NCI-H1436 treated with DMSO at 0.1 percent for 48 hours (cell line): ENCODE measurements around the gene CREB3L4.

Source experiments
- DNase-seq: peaks from one replicate; lab custom pipeline; 2025; lab: John Stamatoyannopoulos, UW

The CREB3L4 gene, protein sequence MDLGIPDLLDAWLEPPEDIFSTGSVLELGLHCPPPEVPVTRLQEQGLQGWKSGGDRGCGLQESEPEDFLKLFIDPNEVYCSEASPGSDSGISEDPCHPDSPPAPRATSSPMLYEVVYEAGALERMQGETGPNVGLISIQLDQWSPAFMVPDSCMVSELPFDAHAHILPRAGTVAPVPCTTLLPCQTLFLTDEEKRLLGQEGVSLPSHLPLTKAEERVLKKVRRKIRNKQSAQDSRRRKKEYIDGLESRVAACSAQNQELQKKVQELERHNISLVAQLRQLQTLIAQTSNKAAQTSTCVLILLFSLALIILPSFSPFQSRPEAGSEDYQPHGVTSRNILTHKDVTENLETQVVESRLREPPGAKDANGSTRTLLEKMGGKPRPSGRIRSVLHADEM

DNA sequence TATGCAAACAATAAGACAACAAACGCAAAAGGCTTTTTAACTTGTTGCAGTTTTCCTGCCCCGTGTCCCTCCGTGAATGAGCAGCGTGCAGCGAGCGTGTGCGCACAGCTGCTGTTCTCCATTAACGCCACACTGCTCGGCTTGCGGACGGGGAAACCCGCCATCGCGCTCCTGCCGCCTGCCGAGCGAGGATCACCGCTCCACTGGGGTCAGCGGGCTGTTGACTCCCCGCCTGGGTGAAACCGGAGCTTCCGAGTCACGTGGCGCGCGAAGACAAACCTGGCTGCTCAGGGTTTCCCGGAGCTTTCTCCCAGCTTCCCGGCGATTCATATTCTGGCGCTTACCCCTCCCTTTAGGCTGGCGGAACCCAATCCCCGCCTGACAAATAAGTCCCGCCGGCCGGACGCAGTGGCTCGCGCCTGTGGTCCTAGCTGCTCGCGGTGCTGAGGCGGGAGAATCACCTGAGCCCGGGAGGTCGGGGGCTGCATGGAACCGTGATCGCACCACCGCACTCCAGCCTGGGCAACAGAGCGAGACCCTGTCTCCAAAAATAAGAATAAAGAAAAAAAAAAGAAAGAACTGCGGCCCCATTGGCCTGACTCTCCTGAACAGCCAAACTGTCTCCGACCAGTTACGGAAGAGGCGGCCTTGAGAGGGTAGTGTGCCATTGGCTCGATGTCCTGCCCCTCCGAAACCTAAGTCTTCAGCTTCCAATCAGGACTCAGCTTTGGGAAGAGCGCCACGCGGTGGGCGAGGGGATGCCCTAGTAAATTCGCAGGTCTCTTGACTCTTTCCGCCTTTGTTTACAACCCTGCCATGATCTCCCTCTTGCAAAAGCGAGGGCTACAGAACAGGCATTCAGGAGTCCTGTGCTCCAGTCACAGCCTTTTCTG is at the start of gene CREB3L4:
TSS of gene CREB3L4 (plus strand) at position 796 of the 893 bp plus-strand sequence. CDS start 624 bp downstream, outside the sequence.
- DNase-seq: peak; percentile 97

DNA sequence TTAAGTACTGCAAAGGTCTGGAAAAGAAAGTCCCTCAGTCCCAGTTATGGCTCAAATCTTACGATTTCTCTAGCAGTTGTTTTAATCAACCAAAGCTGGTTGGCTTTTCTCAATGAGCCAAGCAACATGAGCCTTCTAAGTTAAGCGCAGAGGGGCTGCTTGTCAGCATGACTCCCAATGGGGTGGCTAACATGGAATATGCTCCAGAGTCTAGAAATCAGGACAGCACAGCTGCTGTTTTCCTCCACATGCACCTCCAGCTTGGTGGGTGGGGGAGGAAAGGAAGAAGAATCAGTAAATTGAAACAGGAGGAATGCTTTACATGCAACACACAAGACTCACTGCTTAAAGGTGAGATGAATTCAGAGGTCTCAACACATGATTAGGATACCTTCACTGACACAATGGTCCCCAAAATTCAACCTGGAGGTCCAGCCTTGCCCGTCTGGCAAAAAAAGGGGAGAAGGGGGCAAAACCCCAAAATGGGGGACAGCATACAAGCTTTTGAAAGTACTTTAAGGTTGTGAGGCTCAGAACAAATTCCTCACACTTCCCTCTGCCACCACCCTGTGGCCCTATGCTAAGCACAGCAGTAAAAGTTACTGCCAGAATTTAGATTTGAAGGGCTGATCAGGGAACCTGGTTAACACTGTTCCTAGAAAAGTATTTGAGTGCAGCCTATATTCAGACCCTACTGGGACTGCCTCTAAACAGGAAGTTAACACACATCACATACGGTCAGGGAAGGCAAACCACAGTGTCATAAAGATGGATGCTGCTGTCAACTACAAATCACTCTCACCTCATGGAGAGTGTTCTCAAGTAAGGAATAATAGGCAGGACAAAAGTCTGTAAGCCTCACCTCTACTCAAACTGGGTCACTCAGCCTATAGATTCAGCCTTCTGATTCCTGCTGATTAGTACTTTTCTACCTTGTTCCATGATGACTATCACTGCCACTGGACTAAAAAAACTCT is 47.5 kb upstream of the CREB3L4 start:
- DNase-seq: no peak

DNA sequence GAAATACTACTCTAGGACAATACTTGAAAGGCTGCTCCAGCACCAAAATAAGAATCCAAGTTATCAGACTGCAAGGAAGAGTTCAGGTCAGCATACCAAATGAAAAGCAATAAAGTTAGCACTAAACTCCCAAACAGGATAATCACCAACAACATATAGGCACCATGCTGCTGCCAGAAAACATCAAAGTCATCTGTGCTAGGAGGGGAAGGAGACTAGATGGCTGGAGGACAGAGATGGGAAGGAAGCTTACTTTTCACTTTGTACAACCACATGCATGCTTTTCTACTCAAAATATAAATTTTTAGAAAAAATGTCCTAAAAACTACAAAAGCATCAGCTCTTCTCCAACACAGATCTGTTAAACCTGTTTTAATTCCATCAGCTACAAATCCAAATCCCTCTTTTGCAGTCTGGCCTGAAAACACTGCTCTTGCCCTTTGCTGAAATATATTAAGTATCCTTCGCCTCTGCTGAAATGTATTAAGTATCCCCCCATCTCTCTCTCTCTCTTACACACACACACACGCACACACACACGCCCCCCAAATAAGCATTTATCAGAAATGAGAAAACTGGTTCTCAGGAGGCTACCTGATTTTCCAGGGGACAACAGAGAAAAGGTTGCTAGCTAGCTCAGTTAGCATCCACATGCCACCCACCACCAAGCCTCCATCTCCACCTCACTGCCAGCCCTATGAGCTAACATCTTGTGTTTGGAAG is 46.5 kb upstream of the CREB3L4 start:
- DNase-seq: no peak

DNA sequence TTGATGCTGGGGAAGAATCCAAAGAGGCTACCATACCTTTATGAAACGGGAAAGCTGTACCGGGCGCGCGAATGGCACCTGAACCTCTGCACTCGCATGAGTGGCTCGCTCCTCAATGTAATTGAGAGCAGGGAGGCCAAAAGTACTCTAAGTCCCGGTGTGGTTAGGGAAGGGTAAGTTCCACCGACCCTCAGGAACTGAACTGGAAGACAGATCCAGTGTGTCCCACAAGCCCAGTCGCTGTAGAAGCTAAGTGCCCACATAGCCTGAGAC is 46.0 kb upstream of the CREB3L4 start:
- no peak for DNase-seq

DNA sequence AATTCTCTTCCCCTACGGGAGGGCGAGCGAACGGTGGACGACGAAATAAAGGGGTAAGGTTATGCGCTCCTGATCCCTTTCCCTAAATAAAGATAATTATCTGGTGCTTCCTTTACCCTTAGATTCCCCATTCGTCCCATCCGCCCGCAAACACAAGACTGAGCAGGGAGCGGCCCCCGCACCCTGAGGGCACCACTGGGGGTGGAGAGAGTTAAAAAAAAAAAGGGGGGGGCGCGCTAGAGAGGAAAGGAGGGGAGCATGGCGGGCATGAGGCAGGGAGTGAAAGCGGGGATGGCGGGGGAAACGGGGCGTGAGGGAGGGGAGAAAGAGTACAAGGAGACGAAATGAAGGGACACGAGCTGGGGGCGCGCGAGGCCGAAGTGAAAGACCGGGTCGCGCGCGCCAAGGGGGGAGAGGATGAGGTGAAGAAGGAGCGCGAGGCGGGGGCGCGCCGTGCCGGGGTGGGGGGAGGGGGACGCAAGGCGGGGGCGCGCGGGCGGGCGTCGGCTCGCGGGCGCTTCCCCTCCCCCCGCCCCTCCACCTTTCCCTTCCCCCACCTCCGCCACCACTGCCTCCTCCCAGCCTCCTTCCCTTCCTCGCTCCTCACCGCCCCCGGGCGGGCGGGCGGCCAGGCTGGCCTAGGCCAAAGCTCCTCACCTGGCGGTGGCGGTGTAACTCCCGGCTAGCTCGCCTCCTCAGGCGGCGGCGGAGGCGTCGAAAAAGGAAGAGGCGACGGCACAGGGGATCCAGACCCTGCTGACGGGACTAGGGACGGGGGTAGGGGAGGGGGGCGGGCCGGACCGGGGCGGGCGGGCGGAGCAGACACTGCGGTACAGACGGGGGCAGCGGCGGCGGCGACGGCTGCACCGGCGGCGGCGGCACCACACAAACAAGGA is 45.4 kb upstream of the CREB3L4 start:
- DNase-seq: no peak

DNA sequence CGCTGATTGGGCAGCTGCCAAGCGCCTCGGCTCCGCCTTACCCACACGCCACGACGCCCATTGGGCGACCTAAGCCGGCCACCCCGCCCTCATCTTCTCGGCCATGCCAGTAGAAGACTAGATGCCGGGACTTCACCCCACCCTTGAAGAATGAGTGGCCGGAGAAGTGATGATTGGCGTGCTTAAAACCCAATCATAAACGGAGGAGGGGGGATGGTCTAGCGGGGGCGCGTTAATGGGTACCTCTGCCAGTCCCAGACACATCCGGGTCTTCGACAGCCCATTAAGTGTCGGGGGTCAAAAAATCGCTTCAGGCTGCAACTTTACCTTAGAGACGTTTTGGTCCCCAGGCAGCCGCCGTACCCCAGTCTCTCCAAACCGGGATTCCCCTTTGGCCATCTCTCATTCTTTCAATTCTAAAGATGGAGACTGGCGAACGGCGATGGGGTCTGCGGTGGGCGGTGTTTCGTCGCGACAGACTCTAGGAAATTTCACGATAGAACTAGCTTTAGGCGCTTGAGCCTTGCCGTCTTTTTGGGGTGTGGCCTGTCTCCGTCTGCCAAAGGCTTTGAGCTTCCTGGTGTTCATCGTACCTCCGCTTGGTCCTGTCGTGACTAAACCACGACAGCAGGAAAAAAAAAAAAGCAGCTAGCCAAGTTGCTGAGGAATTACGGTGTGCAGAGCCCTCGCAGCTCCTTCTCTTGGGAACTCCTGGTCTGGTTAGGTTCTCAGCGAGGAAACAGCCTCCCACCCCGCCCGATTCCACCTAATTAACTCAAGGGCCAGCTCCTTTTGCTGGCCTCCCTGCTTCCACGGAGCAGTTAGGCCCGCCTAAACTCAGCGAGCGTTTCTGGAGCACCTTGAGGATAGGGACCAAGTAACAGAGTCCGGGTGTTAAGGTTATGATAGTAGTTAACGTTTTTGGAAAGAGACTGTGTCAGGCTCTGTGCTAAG is 44.5 kb upstream of the CREB3L4 start, which contains the start of gene GATAD2B:
TSS of gene GATAD2B (minus strand) at position 1 of the 954 bp plus-strand sequence. CDS start 94,625 bp downstream, outside the sequence.
- DNase-seq: peak; percentile 99

DNA sequence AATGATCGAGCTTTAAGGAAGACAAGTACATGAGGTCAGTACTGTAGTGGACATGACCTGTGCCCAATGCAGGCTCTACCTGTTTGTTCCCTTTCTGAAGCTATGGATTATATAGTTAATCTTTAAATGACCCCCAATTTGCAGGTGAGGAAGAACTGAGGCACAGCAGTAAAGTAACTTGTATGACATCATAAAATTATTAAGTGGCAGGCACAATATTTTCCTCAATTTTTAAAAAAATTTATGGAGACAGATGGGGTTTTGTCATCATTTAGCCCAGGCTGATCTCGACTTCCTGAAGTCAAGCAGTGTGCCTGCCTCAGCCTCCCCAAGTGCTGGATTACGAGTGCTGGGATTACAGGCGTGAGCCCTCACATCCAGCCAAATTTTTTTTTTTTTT is 41.3 kb upstream of the CREB3L4 start:
- DNase-seq: no peak

DNA sequence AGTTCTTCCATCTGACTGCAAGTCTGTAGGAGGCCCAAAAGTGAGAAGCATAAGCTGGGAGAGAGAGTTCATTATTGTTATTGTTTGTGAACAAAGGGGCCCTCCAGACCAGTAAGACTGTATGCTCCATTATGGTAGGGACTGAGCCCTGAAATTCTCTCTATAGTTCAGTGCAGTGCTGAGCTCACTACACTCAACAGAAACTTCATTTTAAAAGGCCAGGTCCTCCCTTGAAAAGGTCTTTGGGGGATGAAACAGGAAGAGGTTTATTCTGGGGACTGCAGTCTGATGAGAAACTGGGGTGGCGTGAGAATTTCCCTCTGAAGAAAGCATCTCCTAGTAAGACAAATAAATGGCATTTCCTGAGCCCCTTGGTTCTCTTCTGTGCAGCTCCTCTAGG is 39.5 kb upstream of the CREB3L4 start:
- DNase-seq: no peak

DNA sequence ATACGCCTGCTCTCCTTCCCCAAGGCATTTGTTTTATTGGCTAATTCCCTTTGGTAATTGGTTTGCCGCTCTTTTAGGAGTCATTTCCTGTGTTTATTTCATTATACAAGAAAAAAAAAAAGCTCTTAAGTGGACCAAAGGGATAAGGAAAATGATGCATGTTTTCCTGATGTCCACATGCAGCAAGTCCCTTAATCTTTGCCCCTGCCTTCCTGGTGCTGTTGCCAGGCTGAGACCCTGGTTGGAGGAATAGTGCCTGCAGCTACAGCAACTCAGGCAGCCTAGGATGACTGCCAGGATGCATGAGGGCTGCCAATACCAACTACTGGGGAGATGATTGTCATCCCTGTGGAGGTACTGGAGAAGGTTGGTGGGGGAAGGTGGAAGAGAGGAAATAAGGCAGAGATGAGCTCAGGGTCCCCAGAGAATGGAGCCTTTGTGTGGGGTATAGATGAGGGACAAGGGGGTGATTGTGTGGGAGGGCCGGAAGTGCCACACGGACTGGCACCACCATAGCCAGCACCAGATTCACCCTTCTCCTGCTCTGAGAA is 38.8 kb upstream of the CREB3L4 start:
- no peak for DNase-seq

DNA sequence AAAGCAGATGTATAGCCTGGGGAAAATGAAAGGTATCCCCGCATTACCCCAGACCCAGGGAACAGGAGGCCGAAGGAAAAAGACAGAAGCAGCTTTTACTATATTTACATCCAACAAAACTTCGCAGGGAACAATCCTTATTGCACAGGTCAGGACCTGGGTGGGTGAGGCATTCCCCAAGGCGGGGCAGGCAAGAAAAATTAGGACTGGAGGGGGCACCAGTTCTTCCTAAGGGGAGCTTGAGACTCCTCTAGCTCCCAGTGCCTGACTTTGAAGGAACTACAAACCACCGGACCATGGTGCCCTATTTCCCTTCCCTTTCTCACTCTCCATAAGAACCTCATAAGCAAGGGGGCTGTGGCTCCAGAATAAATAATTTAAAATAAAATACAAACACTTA is 38.3 kb upstream of the CREB3L4 start:
- DNase-seq: no peak

DNA sequence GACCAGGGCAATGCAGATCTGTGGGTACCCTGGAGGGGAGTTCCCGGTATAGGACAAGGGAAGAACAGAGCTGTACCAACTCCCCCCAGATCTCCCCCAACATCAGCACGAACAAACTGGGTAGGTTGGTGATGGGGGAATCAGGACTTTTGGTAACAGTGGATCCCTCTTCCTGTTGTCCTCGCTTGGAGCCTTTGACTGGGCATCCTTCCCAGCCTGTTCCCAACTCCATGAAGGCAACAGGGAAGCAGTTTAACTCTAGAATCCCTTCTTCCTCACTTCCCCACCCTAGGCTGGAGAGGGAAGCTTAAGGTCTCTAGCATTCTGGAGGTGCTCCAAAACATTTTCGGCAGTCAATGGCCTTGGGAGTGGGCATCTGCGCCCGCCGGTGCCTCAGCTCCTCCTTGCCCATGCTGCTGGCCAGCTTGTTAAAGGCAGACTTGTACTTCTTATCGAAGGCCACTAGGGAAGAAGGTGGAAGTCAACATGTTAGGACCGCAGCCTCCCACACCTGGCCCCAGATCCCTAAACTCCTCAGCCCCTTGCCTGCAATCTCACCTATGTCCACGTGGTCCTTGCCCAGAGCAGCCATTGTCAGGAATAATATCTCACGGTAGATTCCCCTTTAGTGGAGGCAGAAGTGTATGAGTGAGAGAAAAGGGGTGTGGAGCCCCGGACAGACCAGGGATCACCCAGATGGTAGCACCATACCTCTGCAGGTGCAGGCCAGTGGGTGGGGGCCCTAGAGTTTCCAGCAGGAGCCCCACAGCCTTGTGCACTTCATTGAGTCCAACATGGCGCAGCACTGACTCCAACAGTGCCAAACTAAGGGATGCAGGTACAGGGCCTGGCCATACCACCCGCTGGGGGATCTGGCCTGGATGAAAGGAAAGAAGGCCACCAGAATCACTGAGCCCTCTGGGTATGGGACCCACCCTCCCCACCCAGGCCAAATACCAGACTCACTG is 37.4 kb upstream of the CREB3L4 start:
- DNase-seq: no peak

DNA sequence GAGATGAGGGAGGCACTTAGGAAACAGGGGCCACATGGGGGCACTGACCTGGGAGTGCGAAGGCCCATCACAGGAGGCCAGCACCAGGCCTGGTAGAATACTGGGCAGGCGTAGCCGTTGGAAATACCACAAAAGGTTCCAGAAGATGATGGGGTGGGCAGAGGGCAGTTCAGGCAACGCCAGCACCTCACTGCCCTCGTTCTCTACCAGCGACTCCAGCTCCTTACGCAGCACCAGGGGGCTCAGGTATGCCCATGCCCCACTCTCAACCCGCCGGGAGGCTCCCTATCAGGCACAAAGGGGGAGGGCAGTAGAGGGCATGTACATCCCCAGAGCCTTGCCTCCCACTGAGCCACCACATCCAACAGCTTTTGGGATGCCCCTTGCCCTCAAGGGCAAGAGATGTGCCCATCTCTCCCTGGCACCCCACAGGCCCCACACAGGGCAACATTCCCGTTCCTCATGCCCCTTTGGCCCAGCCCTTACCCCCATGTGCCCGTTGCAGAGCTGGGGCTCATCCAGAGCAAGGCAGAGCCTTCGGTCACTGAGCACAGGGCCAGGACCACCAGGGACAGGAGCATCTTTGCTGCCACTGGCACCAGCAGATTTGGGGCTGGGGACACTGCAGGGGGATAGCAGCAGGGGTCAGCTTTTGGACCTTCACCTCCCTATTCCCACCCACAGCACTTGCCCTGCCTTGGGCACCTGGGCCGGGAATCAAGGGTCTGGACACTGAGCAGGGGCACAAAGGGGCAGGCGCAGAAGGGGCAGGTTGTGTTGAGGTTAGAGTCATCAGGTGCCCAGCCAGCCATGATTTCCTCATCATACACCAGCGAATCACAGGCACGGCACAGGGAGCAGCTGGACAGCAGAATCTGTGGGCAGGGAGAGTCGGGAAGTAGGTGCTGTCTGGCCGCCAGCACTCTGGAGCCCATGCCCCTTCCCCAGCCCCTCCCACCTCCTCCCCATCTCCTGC is 35.3 kb upstream of the CREB3L4 start:
- no peak for DNase-seq

DNA sequence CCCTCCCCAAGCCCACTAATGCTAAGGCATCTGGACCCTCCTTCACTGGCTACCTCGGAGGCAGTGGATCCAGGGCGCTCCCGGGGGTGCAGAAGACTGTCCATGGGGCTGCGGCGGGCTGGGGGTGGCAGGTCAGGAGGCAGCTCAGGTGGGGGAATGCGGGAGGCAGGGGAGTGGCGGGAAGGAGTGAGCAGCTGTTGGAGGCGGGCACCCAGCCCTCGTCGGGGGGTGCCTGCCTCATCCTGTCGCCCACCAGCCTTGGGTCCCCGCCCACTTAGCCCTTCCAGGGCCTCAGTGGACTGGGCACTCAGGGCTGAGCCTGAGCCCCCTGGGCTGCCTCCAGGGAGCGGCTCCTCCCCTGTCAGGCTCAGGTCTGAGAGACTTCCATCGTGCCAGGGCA is 34.3 kb upstream of the CREB3L4 start:
- no peak for DNase-seq

DNA sequence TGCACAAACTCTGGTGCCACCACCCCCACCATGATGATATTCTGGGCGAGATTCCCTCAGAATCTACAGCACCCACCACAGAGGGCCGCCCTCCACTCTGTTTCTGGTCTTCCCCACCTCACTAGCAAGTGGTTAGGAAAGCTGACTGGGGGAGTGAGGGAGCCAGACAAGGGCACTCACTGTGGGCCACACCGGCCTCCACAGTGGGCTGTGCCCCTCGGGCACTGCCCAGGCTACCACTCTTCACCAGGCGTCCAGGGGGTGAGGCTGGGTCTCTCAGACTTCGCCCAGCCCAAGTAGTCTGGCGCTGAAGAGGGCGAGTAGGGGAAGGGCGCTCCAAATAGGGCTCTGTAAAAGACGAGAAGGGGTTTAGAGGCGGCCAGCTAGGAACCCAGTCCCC is 33.7 kb upstream of the CREB3L4 start:
- DNase-seq: no peak

DNA sequence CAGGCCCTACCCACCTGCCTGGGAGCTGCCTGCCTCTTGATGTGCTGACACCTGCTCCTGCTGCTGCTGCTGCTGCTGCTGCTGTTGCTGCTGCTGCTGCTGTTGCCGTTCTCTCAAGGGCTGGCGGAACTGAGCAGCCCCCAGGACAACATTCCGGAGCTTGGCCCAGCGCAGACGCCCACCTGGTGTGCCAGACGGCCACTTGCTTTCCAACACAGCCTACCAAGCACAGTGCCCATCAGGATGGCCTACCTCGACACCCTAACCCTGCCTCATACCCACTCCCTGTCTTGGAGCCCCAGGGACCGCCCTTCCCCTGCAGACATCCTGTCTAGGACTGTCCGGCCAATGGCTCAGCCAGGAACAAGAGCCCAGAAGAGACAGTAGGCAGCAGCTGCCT is 33.0 kb upstream of the CREB3L4 start:
- no peak for DNase-seq

DNA sequence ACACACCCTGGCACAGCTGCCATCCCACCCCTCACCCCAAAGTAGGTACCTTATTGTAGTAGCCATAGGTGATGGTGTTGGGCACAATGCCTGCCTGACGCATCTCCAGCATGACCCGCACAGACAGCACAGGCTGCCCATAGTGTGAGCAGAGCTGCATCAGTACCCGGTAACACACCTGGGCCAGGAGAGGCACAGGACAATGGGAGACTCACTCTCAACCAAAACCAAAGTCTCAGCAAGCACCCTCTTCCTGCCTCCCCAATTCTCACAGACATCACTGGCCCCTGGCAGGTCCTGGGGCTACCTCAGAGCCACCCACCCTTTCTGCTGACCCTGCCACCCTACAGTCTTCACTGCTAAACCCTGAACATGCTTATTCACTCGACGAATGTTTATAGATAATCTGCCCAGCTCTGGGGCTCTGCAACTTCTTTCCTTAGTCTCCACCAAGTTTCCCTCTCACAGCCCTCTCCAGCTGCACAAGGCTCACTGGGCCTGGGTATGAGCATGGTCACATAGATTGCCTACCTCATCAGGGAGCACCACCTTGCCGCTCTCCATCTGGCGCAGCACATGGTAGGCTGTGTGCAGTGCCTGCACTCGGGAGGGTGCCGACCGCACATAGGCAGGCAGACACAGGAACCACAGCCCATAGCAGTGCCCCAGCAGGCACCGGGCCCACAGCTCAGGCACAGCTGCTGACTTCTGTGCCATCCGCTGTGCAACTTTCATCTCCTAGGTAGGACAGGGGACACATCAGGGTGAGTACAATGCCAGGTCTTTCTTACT is 31.5 kb upstream of the CREB3L4 start:
- no peak for DNase-seq
